ENCODE measurements around the gene PGA3.
"Not testable (repeated sequence)": the region's sequence is repeated elsewhere in the genome, so short reads cannot be mapped to it uniquely, and the experiment has no call there.

Gene PGA3

DNA sequence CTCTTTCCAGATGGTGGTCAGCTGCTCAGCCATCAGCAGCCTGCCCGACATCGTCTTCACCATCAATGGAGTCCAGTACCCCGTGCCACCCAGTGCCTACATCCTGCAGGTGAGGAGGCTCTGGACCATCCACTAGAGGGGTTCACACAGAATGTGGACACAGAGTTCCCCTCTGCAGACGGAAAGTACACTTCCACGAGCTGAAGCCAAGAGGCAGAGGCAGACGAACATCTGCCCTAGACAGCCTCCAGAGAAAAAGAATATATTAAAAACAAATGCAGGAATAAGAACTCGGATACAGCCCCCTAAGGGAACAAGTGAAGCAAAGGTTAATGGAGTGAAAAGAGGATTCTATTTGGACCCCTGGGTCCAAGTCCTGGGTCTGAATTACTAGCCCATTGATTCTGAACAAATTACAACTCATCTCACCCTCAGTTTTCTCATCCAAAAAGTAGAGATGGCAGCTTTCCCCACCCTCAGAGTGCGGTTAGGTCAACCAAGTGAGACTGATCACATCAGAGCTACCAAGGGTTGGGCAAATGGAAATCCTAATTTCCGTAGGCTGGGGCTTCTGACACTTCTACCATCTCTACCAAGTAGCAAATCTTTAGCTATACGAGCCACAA is 8.1 kb downstream of the PGA3 start:
- not testable (repeated sequence) for DNase-seq

DNA sequence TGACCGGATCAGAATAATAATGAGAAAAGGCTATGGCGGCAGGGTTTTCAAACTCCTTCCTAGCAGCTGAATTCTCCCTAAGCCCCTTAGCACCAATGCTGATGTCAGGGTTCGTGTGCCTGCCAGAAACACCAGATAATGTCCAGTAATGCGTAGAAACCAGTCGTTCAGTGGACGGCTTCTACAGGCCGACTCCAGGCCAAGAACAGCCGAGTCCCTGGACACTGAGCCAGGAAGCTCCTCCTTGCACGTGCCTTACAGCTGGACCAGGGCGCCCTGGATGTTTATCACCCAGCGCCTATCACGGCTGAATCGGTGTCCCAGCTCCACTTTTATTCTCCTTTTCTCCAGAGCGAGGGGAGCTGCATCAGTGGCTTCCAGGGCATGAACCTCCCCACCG is 8.9 kb downstream of the PGA3 start:
- DNase-seq, result not testable (repeated sequence)

DNA sequence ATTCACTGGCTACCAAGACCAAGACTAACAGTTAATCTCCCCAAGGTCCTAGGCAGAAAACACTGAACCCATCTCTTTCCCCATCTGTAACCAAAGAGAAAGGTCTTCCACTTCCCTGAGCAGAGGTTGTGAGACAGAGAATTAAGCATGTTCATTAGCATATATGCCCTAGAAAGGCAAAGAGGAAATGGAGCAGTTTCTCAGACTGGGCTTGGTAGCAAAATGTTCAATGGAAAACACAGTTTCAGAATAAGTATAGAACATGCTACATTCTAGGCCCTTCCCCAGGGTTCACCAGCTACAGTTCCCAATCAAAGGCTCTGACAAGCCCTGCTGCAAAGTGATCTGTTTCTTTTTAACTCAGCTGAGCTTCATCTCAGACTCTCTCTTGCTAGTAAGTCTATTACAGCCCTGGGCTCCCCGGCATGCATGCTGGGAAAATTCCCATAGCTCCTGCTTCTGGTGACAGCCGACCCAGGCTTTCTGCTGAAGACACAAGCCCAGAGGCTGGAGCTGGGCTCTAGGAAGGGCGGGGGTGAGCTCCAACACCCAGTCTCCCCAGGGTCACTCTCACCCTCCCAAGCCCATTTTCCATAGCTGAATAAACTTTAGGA is 10.5 kb downstream of the PGA3 start:
- DNase-seq, result not testable (repeated sequence)

GRCh38 chr11:61218306-61218705 is 15.0 kb downstream of the PGA3 start:
- not testable (repeated sequence) for DNase-seq

DNA sequence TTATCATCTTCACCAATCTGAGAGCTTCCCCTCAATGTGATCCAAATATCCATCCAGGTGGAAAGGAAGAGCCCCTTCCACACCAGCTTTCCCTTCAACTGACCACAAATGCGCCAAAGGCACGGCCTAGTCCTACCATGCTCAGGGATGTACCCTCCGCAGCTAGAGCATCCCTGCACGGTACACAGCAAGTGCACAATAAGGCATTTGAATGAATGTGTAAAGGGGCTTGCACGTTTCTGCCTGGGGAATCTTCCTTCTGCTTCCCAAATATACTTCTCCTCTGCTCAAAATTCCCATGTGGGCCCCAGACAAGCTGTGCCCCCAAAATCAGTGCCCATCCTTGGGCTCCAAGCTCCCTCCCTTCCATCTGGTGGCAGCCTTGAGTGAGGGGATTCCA is 15.7 kb downstream of the PGA3 start:
- DNase-seq, result not testable (repeated sequence)

DNA sequence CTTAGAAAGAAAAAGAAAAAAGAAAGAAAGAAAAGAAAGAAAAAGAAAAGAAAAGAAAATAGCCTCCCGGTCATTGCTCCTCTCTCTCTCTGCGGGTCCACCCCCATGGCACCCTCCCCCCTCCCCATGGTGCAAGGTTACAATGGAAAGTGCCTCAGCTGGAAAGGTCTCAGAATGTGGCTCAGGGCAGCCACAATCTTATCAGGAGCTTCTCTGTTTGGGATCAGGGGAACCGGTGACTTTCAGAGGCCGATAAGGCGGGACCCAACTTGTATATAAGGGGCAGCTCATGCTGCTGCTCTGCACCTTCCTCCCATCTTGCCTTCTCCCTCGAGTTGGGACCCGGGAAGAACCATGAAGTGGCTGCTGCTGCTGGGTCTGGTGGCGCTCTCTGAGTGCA is 18.7 kb downstream of the PGA3 start, which contains the start of gene PGA4:
PGA4 (plus strand) TSS at position 301 of the 400 bp plus-strand sequence; CDS start at position 355, 54 bp downstream.
- not testable (repeated sequence) for DNase-seq

DNA sequence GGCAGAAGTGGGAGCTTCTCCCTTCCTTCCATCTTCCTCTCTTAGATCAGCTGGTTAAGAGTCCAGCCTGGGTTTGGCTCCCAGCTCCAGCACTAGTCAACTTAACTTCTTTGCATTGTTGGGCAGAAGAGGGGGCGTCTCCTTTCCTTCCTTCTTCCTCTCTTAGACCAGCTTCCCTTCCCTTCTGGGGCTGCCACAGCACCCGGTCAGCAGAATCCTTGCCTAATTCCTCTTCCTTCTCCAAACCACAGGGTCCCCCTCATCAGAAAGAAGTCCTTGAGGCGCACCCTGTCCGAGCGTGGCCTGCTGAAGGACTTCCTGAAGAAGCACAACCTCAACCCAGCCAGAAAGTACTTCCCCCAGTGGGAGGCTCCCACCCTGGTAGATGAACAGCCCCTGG is 19.4 kb downstream of the PGA3 start:
- DNase-seq, result not testable (repeated sequence)

GRCh38 chr11:61226457-61227137 is 23.3 kb downstream of the PGA3 start:
- DNase-seq, result not testable (repeated sequence)

GRCh38 chr11:61229458-61229857 is 26.1 kb downstream of the PGA3 start:
- not testable (repeated sequence) for DNase-seq

GRCh38 chr11:61231033-61231432 is 27.7 kb downstream of the PGA3 start:
- DNase-seq, result not testable (repeated sequence)

DNA sequence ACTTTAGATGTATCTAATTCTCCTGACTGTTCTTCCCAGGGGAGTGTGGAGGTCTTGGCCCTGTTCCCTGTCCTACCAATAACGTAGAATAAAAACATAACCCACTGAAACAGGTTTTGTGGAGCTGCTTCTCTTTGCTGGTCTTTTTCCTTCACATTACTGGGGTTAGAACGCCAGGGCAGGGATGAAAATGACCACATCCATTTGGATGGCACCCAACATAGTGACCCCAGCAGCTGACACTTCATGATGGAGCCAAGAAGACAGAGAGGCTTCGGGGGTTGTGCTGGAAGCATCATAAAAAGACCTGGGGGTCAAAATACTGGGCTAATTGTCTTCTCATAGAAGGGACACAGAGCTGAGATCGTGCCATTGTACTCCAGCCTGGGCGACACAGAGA is 28.3 kb downstream of the PGA3 start:
- not testable (repeated sequence) for DNase-seq

DNA sequence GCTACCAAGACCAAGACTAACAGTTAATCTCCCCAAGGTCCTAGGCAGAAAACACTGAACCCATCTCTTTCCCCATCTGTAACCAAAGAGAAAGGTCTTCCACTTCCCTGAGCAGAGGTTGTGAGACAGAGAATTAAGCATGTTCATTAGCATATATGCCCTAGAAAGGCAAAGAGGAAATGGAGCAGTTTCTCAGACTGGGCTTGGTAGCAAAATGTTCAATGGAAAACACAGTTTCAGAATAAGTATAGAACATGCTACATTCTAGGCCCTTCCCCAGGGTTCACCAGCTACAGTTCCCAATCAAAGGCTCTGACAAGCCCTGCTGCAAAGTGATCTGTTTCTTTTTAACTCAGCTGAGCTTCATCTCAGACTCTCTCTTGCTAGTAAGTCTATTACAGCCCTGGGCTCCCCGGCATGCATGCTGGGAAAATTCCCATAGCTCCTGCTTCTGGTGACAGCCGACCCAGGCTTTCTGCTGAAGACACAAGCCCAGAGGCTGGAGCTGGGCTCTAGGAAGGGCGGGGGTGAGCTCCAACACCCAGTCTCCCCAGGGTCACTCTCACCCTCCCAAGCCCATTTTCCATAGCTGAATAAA is 29.3 kb downstream of the PGA3 start:
- not testable (repeated sequence) for DNase-seq

GRCh38 chr11:61237130-61237529 is 33.8 kb downstream of the PGA3 start:
- DNase-seq, result not testable (repeated sequence)

GRCh38 chr11:61240288-61240687 is 37.0 kb downstream of the PGA3 start:
- not testable (repeated sequence) for DNase-seq

- not testable (repeated sequence) for DNase-seq
Observed at GRCh38 chr11:61240875-61241274, 37.6 kb downstream of the PGA3 start, which contains the start of gene PGA5. Gene PGA5 (plus strand): TSS chr11:61241175. CDS start chr11:61241227, 52 bp downstream.

DNA sequence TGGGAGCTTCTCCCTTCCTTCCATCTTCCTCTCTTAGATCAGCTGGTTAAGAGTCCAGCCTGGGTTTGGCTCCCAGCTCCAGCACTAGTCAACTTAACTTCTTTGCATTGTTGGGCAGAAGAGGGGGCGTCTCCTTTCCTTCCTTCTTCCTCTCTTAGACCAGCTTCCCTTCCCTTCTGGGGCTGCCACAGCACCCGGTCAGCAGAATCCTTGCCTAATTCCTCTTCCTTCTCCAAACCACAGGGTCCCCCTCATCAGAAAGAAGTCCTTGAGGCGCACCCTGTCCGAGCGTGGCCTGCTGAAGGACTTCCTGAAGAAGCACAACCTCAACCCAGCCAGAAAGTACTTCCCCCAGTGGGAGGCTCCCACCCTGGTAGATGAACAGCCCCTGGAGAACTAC is 38.2 kb downstream of the PGA3 start:
- DNase-seq, result not testable (repeated sequence)

GRCh38 chr11:61245284-61245964 is 42.1 kb downstream of the PGA3 start:
- DNase-seq, result not testable (repeated sequence)

DNA sequence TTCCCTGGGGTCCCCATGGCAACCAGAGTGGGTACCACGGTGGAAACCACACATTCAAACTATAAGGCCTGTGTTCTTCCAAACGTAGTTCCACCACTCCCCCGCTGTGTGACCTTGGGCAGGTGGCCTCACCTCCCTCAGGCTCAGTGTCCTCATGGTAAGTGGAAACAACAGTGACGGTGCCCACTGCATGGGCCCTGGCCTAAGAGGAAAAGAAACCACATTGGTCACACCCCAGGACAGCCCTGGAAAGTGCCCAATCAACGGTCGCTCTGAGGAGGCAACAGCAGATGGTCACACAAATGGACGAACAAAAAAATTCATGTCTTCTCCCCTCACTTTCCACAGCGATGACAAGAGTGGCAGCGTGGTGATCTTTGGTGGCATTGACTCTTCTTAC is 44.8 kb downstream of the PGA3 start:
- not testable (repeated sequence) for DNase-seq

GRCh38 chr11:61249201-61249600 is 45.9 kb downstream of the PGA3 start:
- not testable (repeated sequence) for DNase-seq

DNA sequence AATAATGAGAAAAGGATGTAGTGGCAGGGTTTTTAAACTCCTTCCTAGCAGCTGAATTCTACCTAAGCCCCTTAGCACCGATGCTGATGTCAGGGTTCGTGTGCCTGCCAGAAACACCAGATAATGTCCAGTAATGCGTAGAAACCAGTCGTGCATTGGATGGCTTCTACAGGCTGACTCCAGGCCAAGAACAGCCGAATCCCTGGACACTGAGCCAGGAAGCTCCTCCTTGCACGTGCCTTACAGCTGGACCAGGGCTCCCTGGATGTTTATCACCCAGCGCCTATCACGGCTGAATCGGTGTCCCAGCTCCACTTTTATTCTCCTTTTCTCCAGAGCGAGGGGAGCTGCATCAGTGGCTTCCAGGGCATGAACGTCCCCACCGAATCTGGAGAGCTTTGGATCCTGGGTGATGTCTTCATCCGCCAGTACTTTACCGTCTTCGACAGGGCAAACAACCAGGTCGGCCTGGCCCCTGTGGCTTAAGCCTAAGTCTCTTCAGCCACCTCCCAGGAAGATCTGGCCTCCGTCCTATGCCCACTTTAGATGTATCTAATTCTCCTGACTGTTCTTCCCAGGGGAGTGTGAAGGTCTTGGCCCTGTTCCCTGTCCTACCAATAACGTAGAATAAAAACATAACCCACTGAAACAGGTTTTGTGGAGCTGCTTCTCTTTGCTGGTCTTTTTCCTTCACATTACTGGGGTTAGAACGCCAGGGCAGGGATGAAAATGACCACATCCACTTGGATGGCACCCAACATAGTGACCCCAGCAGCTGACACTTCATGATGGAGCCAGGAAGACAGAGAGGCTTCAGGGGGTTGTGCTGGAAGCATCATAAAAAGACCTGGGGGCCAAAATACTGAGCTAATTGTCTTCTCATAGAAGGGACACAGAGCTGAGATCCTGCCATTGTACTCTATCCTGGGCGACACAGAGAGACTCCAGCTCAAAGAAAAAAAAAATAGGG is 47.8 kb downstream of the PGA3 start:
- DNase-seq, result not testable (repeated sequence)

DNA sequence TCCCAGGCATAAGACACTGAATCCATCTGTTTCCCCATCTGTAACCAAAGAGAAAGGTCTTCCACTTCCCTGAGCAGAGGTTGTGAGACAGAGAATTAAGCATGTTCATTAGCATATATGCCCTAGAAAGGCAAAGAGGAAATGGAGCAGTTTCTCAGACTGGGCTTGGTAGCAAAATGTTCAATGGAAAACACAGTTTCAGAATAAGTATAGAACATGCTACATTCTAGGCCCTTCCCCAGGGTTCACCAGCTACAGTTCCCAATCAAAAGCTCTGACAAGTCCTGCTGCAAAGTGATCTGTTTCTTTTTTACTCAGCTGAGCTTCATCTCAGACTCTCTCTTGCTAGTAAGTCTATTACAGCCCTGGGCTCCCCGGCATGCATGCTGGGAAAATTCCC is 49.0 kb downstream of the PGA3 start:
- DNase-seq, result not testable (repeated sequence)
